Adrenal gland (tissue), 12 donors: ENCODE results near the gene AMPH. TPM values are rescaled to one million over a fixed set of nuclear protein-coding genes. Genes with fewer than 3 reads are reported as not detected.
A peak's percentile ranks its signal among the peaks of the same experiment; 100 is the strongest.

Experiments used
- DNase-seq, 7 donors: peaks; one replicate each; pipeline ENCODE4 v3.0.0-alpha.2; 2019 to 2020
- H3K27ac ChIP-seq, 5 donors: fragments of 200-600 bp; sonication (generic) in 4 of 5; 1 replicate in 3 of 5; 2 replicates in 2 of 5; pipeline versions ENCODE4 v1.5.1 to v1.8.0; 2016 to 2020; ENCODE audit warnings: mild to moderate bottlenecking in 1 of 5
- H3K27me3 ChIP-seq: fragments of 200-600 bp; 2 replicates; pipeline ENCODE4 v1.8.0; 2021
- H3K36me3 ChIP-seq, 2 donors: fragments of 200-600 bp; replicated peaks in 1 of 2; 1 replicate in 1 of 2; 2 replicates in 1 of 2; pipeline versions ENCODE4 v1.5.1 to v1.8.0; 2018 to 2022
- H3K4me1 ChIP-seq, 2 donors: fragments of 200-600 bp; replicated peaks in 1 of 2; 1 replicate in 1 of 2; 2 replicates in 1 of 2; pipeline versions ENCODE4 v1.5.1 to v1.8.0; 2018 to 2021
- H3K4me3 ChIP-seq, 4 donors: fragments of 200-600 bp; sonication (generic) in 3 of 4; one replicate each; pipeline ENCODE4 v1.5.1; 2016 to 2018
- H3K9me3 ChIP-seq, 3 donors: fragments of 200-600 bp; sonication (generic) in 1 of 3; replicated peaks in 1 of 3; 1 replicate in 2 of 3; 2 replicates in 1 of 3; pipeline versions ENCODE4 v1.5.1 to v1.8.0; 2016 to 2021
- CTCF ChIP-seq, 6 experiments: fragments of 450-650 bp in 4 of 6; fragments of 200-600 bp in 2 of 6; sonication (generic) in 1 of 6; IDR thresholded peaks; 1 replicate in 5 of 6; 2 replicates in 1 of 6; pipeline versions ENCODE4 v1.5.1 to v1.8.0; 2016 to 2021; ENCODE audit warnings: antibody characterized with exemption in 6 of 6, mild to moderate bottlenecking in 2 of 6, moderate library complexity in 1 of 6
- POLR2A ChIP-seq, 2 donors: fragments of 450-650 bp; IDR thresholded peaks; one replicate each; pipeline ENCODE4 v1.6.1; 2017; ENCODE audit warnings: antibody characterized with exemption in 2 of 2, mild to moderate bottlenecking in 2 of 2, moderate library complexity in 1 of 2
- WGBS, 4 donors: extraction: QIAGEN DNeasy Blood & Tissue Kit in 2 of 4; methylation state at CpG; one replicate each; pipeline versions ENCODE4 v1.1.5 to v1.1.7; 2013 to 2017; 5-methylcytosine and 5-hydroxymethylcytosine counted together
- intact Hi-C, 2 donors: fragments of 100-400 bp; cut with DNase I; formaldehyde crosslinking; loops; one replicate each; pipeline versions ENCODE4 v1.14.1 to v1.15.0; 2022 to 2023
- polyA plus RNA-seq, 3 donors: library from polyadenylated mRNA; stranded (reverse); fragments of 200-250 nt in 2 of 3; fragments of 350-450 nt in 1 of 3; fragmentation: Illumina TruSeq in 1 of 3; extraction: RNeasy Lipid Tissue Mini Kit (QIAGEN cat#74804) in 1 of 3; gene quantifications; one replicate each; pipeline ENCODE4 v1.2.3, GENCODE V29; 2013 to 2014
- total RNA-seq, 9 donors: library from RNA; depleted of rRNA in 4 of 9; stranded (reverse); fragments of >200 nt in 4 of 9; fragments of 120-200 nt in 1 of 9; fragmentation: NEBNext Ultra II Directional in 1 of 9; extraction: Animal tissue kit (Norgen Biotek cat#: 25700) in 1 of 9; gene quantifications; one replicate each; pipeline versions ENCODE4 v1.1.0 to v1.2.4, GENCODE V29; 2013 to 2023
- donor health status: healthy with polysubstance abuse.
- donor health status: Bipolar disorder and iron deficiency.
- donor health status: DM: yes; HTN: yes; CAD: no.
- donor health status: DM: no; HTN: no; CAD: no.
- donor health status: DM: no; HTN: no; CAD: no.
- donor health status: DM: yes; HTN: yes; CAD: no.

The AMPH gene
- total and polyA plus RNA-seq, 12 donors: 0.18 to 4.4 (median 1.1) TPM; not detected in 1

DNA sequence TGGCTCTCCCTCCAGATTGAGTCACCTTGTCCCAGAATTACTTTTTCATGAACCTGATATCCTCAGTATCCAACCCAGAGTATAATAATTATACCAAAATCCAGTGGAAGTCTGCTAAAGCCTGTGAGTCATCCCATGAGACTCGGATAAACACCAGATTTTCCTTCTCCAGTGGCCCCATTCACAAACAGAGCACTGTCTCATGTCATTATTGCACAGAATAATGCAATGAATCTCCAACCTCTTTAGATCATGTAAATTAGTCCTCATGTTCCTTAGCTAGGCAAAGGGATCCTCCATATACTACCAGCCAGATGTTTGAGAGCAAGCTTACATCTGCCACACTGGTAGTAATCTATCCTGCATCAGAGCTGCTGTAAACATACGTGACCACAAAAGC is 89.0 kb downstream of the AMPH start:
- no peak for TF ChIP-seq POLR2A (IDR thresholded peaks at IDR 0.05)
- no peak for TF ChIP-seq CTCF (IDR thresholded peaks at IDR 0.05)
- H3K27me3 ChIP-seq: no peaks in the 10 kb centered on the region
- WGBS, 4 donors: 65 to 72% (median 67%) methylated on average over 2 of the region's 2 CpGs
- no peaks in the 10 kb centered on the region for H3K9me3 ChIP-seq
- H3K27ac ChIP-seq: no peak overlapping the region
- no peak overlapping the region for H3K4me3 ChIP-seq
- H3K4me1 ChIP-seq: no peaks in the 10 kb centered on the region
- intact Hi-C loops: no loop called here
- DNase-seq: no peak
- no peaks in the 10 kb centered on the region for H3K36me3 ChIP-seq

DNA sequence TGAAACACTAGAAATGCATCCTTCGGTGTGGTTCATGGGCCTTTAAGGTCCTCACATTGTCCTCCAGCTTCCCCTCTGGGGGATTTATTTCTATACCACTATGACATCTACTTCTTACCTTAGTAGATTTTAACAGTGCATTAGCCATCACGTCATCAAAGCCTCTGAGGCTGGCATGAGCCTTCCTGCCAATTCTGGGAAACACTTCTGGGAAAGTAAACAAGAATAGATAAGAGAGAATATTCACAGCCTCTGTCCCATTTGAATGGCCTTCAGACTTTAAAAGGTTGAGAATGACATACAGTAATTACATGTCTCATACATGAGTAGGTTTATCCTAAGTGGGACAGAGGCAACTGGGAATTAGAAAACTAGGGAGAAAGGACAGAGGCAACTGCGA is 89.7 kb downstream of the AMPH start:
- peak in 1 of 7 donors; percentile 3 for DNase-seq
- WGBS, 4 donors: 69 to 76% (median 70%) methylated on average over 3 of the region's 3 CpGs
- H3K36me3 ChIP-seq: no peaks in the 10 kb centered on the region
- no peak overlapping the region for H3K4me3 ChIP-seq
- TF ChIP-seq POLR2A (IDR thresholded peaks at IDR 0.05) (no peak), CTCF (IDR thresholded peaks at IDR 0.05) (no peak)
- no peaks in the 10 kb centered on the region for H3K9me3 ChIP-seq
- H3K27me3 ChIP-seq: no peaks in the 10 kb centered on the region
- intact Hi-C loops: no loop called here
- H3K4me1 ChIP-seq: no peaks in the 10 kb centered on the region
- no peak overlapping the region for H3K27ac ChIP-seq

- H3K4me3 ChIP-seq: no peak overlapping the region
- DNase-seq: no peak
- WGBS, 4 donors: 85 to 100% (median 88%) methylated on average over 2 of the region's 2 CpGs
Observed at GRCh38 chr7:38539477-38540081, 91.6 kb downstream of the AMPH start.

DNA sequence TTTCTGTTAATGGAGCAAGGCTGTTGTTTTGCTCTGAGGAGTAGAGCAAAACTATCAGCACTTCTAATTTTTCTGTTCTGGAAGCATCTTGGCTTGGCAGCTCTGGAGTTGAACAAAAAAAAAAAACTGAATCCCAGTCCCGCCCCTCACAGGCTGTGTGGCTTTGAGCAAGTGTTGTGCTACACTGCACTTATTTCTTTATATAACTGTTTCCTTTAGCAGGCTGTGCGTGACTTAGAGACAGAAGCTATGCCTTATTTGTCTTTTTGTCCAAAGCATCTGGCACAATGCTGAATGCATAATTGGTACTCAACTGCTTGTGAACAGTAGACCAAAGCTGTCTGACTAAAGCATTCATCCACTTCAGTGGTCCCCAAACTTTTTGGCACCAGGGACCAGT is 96.1 kb downstream of the AMPH start:
- no peaks in the 10 kb centered on the region for H3K27me3 ChIP-seq
- H3K27ac ChIP-seq: no peak overlapping the region
- WGBS, 4 donors: 74 to 89% (median 83%) methylated on average over 2 of the region's 2 CpGs
- H3K4me1 ChIP-seq: no peaks in the 10 kb centered on the region
- no peaks in the 10 kb centered on the region for H3K9me3 ChIP-seq
- DNase-seq: no peak
- intact Hi-C loops: no loop called here
- TF ChIP-seq POLR2A (IDR thresholded peaks at IDR 0.05) (no peak), CTCF (IDR thresholded peaks at IDR 0.05) (no peak)
- H3K4me3 ChIP-seq: no peak overlapping the region
- H3K36me3 ChIP-seq: no peaks in the 10 kb centered on the region

More at GRCh38 chr7:38539477-38540081, 91.6 kb downstream of the AMPH start:
- TF ChIP-seq CTCF (IDR thresholded peaks at IDR 0.05): no peak
- TF ChIP-seq POLR2A (IDR thresholded peaks at IDR 0.05): no peak
- intact Hi-C loops: no loop called here
- H3K9me3 ChIP-seq: no peaks in the 10 kb centered on the region
- no peak overlapping the region for H3K27ac ChIP-seq
- no peaks in the 10 kb centered on the region for H3K36me3 ChIP-seq
- no peaks in the 10 kb centered on the region for H3K27me3 ChIP-seq
- H3K4me1 ChIP-seq: no peaks in the 10 kb centered on the region
